GM18867 (cell line): Measurements from ENCODE around the gene ZFX.

Experiments
- ATAC-seq: cut with Tn5 transposase; IDR thresholded peaks from one replicate; pipeline ENCODE4 v1.9.1; 2021; ENCODE audit warnings: mild to moderate bottlenecking, moderate library complexity; ENCODE audit not compliant: unreplicated experiment

Gene ZFX

GRCh38 chrX:24231641-24232179 lies 82.2 kb downstream of the ZFX start:
- no peak for ATAC-seq

GRCh38 chrX:24232796-24233195 lies 83.3 kb downstream of the ZFX start:
- no peak for ATAC-seq

GRCh38 chrX:24235084-24235710 lies 85.7 kb downstream of the ZFX start:
- peak; percentile 79 for ATAC-seq

GRCh38 chrX:24241822-24242648 lies 92.5 kb downstream of the ZFX start:
- peak; percentile 18 for ATAC-seq

- ATAC-seq = peak; percentile 95
These were observed 93.2 kb downstream of the ZFX start for GRCh38 chrX:24242649-24243175.

- peak; percentile 14 for ATAC-seq
These were observed 93.7 kb downstream of the ZFX start for GRCh38 chrX:24243188-24243587.

- ATAC-seq = no peak
These were observed 94.2 kb downstream of the ZFX start for GRCh38 chrX:24243692-24244091.

- no peak for ATAC-seq
These were observed 95.7 kb downstream of the ZFX start for GRCh38 chrX:24245202-24245601.

GRCh38 chrX:24248042-24248441 lies 98.5 kb downstream of the ZFX start:
- peak; percentile 41 for ATAC-seq

GRCh38 chrX:24253030-24253429 lies 103.5 kb downstream of the ZFX start:
- no peak for ATAC-seq

GRCh38 chrX:24253469-24253868 lies 103.9 kb downstream of the ZFX start:
- peak; percentile 84 for ATAC-seq

GRCh38 chrX:24257011-24257410 lies 107.5 kb downstream of the ZFX start:
- no peak for ATAC-seq

GRCh38 chrX:24259544-24260240 lies 110.2 kb downstream of the ZFX start:
- peak; percentile 58 for ATAC-seq

GRCh38 chrX:24260842-24261550 lies 111.5 kb downstream of the ZFX start:
- no peak for ATAC-seq

- no peak for ATAC-seq
These were observed 112.8 kb downstream of the ZFX start for GRCh38 chrX:24262309-24262708.

GRCh38 chrX:24264383-24264782 lies 114.9 kb downstream of the ZFX start:
- no peak for ATAC-seq
